LoVo (cell line): Measurements from ENCODE around the gene BCL2L15.
A peak's percentile ranks its signal among the peaks of the same experiment; 100 is the strongest.

Source experiments
- DNase-seq: peaks from one replicate; pipeline ENCODE4 v3.0.0-alpha.2; 2016; ENCODE audit warnings: low spot score

BCL2L15 gene

GRCh38 chr1:113887402-113888175 is at the start of gene BCL2L15:
Gene BCL2L15 (minus strand): TSS chr1:113887581. CDS start chr1:113887375, 206 bp downstream.
- peak; percentile 84 for DNase-seq

GRCh38 chr1:113937146-113937545 is 49.8 kb upstream of the BCL2L15 start:
- no peak for DNase-seq

GRCh38 chr1:113935970-113936369 is 48.6 kb upstream of the BCL2L15 start:
- DNase-seq: no peak

- DNase-seq: no peak
Observed at GRCh38 chr1:113935176-113935575, 47.8 kb upstream of the BCL2L15 start.

- DNase-seq: no peak
Observed at GRCh38 chr1:113934511-113935055, 47.2 kb upstream of the BCL2L15 start.

GRCh38 chr1:113934006-113934405 is 46.6 kb upstream of the BCL2L15 start:
- DNase-seq: no peak

GRCh38 chr1:113931451-113931851 is 44.1 kb upstream of the BCL2L15 start:
- DNase-seq: peak; percentile 35

- DNase-seq: no peak
Observed at GRCh38 chr1:113930499-113931161, 43.2 kb upstream of the BCL2L15 start.

GRCh38 chr1:113929750-113930498 is 42.5 kb upstream of the BCL2L15 start:
- peak; percentile 29 for DNase-seq

GRCh38 chr1:113928941-113929749 is 41.8 kb upstream of the BCL2L15 start, which contains the start of gene HIPK1:
Gene HIPK1 (plus strand): TSS chr1:113929324.
- peak; percentile 89 for DNase-seq

GRCh38 chr1:113928187-113928930 is 41.0 kb upstream of the BCL2L15 start:
- DNase-seq: no peak

- DNase-seq: no peak
Observed at GRCh38 chr1:113924473-113924872, 37.1 kb upstream of the BCL2L15 start.

- no peak for DNase-seq
Observed at GRCh38 chr1:113922957-113923356, 35.6 kb upstream of the BCL2L15 start.

GRCh38 chr1:113918243-113918642 is 30.9 kb upstream of the BCL2L15 start:
- DNase-seq: no peak

GRCh38 chr1:113917400-113918082 is 30.2 kb upstream of the BCL2L15 start:
- DNase-seq: no peak

GRCh38 chr1:113916974-113917373 is 29.6 kb upstream of the BCL2L15 start:
- no peak for DNase-seq

- no peak for DNase-seq
Observed at GRCh38 chr1:113913887-113914664, 26.7 kb upstream of the BCL2L15 start.

GRCh38 chr1:113913312-113913668 is 25.9 kb upstream of the BCL2L15 start:
- no peak for DNase-seq

- no peak for DNase-seq
Observed at GRCh38 chr1:113912594-113913311, 25.4 kb upstream of the BCL2L15 start.
